Heart right ventricle (tissue), 16 donors: ENCODE data around the gene COL4A2. TPM values are rescaled to one million over a fixed set of nuclear protein-coding genes. Genes with fewer than 3 reads are reported as not detected.
A peak's percentile ranks its signal among the peaks of the same experiment; 100 is the strongest.

Source experiments
- ATAC-seq, 8 donors: fragments of 200-7000 bp; cut with Tn5 transposase; one replicate each; pipeline ENCODE4 v1.9.1; 2020; ENCODE audit warnings: mild to moderate bottlenecking in 8 of 8, moderate library complexity in 8 of 8, moderate number of reproducible peaks in 1 of 8
- DNase-seq, 2 donors: peaks; one replicate each; pipeline ENCODE4 v3.0.0-alpha.2; 2020
- H3K27ac ChIP-seq, 10 donors: fragments of 200-600 bp; sonication (generic) in 2 of 10; one replicate each; pipeline versions ENCODE4 v1.5.0 to v1.8.0; 2020 to 2022; ENCODE audit warnings: mild to moderate bottlenecking in 3 of 10
- H3K27me3 ChIP-seq, 7 donors: fragments of 200-600 bp; one replicate each; pipeline ENCODE4 v1.8.0; 2021 to 2022; ENCODE audit warnings: mild to moderate bottlenecking in 2 of 7
- H3K36me3 ChIP-seq, 9 donors: fragments of 200-600 bp; sonication (generic) in 1 of 9; one replicate each; pipeline versions ENCODE4 v1.5.0 to v1.8.0; 2020 to 2022; ENCODE audit warnings: mild to moderate bottlenecking in 2 of 9
- H3K4me1 ChIP-seq, 9 donors: fragments of 200-600 bp; sonication (generic) in 1 of 9; one replicate each; pipeline versions ENCODE4 v1.5.0 to v1.8.0; 2020 to 2022; ENCODE audit warnings: mild to moderate bottlenecking in 4 of 9
- H3K4me3 ChIP-seq, 10 donors: fragments of 200-600 bp; sonication (generic) in 2 of 10; one replicate each; pipeline versions ENCODE4 v1.5.0 to v1.8.0; 2020 to 2022; ENCODE audit warnings: mild to moderate bottlenecking in 7 of 10, moderate library complexity in 2 of 10
- H3K9me3 ChIP-seq, 11 donors: fragments of 200-600 bp in 10 of 11; sonication (generic) in 2 of 11; one replicate each; pipeline versions ENCODE4 v1.5.0 to v1.8.0; 2013 to 2022; ENCODE audit warnings: mild to moderate bottlenecking in 2 of 11, control low read depth in 1 of 11, moderate library complexity in 1 of 11
- WGBS, 2 donors: extraction: QIAGEN DNeasy Blood & Tissue Kit; methylation state at CpG; one replicate each; pipeline ENCODE4 v1.1.7; 2013; ENCODE audit warnings: inconsistent platforms in 1 of 2; 5-methylcytosine and 5-hydroxymethylcytosine counted together
- intact Hi-C, 10 donors: fragments of 100-400 bp; cut with DNase I; formaldehyde crosslinking; loops; one replicate each; pipeline versions ENCODE4 v1.11.1 to v1.14.2; 2022
- polyA plus RNA-seq, 2 donors: library from polyadenylated mRNA; stranded (reverse); fragments of 200-250 nt; gene quantifications; one replicate each; pipeline ENCODE4 v1.2.3, GENCODE V29; 2013
- total RNA-seq, 10 donors: library from RNA; stranded (reverse); fragmentation: NEBNext Ultra II Directional in 3 of 10; extraction: Animal tissue kit (Norgen Biotek cat#: 25700) in 3 of 10; gene quantifications; one replicate each; pipeline versions ENCODE4 v1.2.1 to v1.2.4, GENCODE V29; 2021 to 2023
- TF ChIP-seq, protein P1 (sequence below), 9 donors: fragments of 200-600 bp; sonication (generic) in 2 of 9; IDR thresholded peaks; one replicate each; pipeline versions ENCODE4 v1.5.0 to v1.8.0; 2021 to 2022; ENCODE audit warnings: antibody characterized with exemption in 9 of 9, mild to moderate bottlenecking in 5 of 9, moderate library complexity in 1 of 9
- donor health status: Arrhythmogenic right ventricular cardiomyopathy.
- donor health status: ischemic (EF 13 %, LVEDD 7.1; RV severe dilation, severe dysfunction).
- donor health status: healthy with polysubstance abuse.
- donor health status: DM: no; HTN: yes; CAD: no.
- donor health status: DM: no; HTN: no; CAD: no.
- donor health status: ischemic (EF 25% LVEDD 6.9; RV normal size, moderate dysfunction).
- donor health status: ischemic (EF 25% LVEDD 5.7; RV mildly dilated, moderate dysfunction).
- donor health status: healthy.
- donor health status: DM: yes; HTN: yes; CAD: no.
- donor health status: Ischemic cardiomyopathy.
- donor health status: ischemic (EF 35%, LVEDD 5.7; RV mildly dilated, moderate dysfunction).
- donor health status: nonischemic (EF 11% LVEDD 7.7; RV severe dilation, severe dysfunction).
- donor health status: DM: yes; HTN: yes; CAD: no.
- donor health status: PGD.
- donor health status: ischemic (EF 29% LVEDD 5.4; RV normal size, mild dysfunction).
- donor health status: nonischemic (EF 23%, LVEDD 6.1; RV moderate dilation, normal function).

The COL4A2 gene
- total and polyA plus RNA-seq, 12 donors, result 81.7 to 301 (median 128) TPM

DNA sequence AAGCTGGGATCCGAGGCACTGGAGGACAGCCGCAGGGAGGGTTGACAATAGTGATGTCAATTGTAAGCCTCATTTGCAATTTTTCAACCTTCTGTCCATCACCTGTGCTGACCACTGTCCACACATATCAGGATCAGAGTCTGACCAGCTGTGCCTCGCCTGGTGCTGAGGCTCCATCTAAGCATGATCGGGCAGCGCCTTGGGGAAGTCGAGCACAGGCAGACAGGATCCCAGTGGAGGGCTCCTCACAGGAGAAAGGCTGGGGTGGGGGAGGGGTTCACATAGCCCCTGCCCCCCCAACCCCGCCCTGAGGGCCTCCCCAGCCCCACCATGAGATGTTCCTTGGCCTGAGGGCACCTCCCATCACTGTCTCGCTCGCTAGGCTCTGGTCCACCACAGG lies 194.1 kb downstream of the COL4A2 start:
- peaks cover 6 to 98% (median 68%) of the 10 kb centered on the region in 9 donors for H3K36me3 ChIP-seq
- H3K4me3 ChIP-seq, result no peak overlapping the region
- no peaks in the 10 kb centered on the region for H3K9me3 ChIP-seq
- H3K27ac ChIP-seq, result no peak overlapping the region
- peaks cover under 1 to 19% (median 8%) of the 10 kb centered on the region in 9 donors for H3K4me1 ChIP-seq
- ATAC-seq, result no peak
- DNase-seq, result no peak
- 96 to 98% methylated on average over 9 of the region's 9 CpGs for WGBS, 2 donors
- H3K27me3 ChIP-seq, result no peaks in the 10 kb centered on the region
- TF ChIP-seq, protein P1, sequence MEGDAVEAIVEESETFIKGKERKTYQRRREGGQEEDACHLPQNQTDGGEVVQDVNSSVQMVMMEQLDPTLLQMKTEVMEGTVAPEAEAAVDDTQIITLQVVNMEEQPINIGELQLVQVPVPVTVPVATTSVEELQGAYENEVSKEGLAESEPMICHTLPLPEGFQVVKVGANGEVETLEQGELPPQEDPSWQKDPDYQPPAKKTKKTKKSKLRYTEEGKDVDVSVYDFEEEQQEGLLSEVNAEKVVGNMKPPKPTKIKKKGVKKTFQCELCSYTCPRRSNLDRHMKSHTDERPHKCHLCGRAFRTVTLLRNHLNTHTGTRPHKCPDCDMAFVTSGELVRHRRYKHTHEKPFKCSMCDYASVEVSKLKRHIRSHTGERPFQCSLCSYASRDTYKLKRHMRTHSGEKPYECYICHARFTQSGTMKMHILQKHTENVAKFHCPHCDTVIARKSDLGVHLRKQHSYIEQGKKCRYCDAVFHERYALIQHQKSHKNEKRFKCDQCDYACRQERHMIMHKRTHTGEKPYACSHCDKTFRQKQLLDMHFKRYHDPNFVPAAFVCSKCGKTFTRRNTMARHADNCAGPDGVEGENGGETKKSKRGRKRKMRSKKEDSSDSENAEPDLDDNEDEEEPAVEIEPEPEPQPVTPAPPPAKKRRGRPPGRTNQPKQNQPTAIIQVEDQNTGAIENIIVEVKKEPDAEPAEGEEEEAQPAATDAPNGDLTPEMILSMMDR (IDR thresholded peaks at IDR 0.05), result no peak
- intact Hi-C loops, result loop anchor here in 1 of 10 donors (10.0 kb wide), 1 partner anchor 64 kb away; the partner anchor contains the start of gene RAB20

DNA sequence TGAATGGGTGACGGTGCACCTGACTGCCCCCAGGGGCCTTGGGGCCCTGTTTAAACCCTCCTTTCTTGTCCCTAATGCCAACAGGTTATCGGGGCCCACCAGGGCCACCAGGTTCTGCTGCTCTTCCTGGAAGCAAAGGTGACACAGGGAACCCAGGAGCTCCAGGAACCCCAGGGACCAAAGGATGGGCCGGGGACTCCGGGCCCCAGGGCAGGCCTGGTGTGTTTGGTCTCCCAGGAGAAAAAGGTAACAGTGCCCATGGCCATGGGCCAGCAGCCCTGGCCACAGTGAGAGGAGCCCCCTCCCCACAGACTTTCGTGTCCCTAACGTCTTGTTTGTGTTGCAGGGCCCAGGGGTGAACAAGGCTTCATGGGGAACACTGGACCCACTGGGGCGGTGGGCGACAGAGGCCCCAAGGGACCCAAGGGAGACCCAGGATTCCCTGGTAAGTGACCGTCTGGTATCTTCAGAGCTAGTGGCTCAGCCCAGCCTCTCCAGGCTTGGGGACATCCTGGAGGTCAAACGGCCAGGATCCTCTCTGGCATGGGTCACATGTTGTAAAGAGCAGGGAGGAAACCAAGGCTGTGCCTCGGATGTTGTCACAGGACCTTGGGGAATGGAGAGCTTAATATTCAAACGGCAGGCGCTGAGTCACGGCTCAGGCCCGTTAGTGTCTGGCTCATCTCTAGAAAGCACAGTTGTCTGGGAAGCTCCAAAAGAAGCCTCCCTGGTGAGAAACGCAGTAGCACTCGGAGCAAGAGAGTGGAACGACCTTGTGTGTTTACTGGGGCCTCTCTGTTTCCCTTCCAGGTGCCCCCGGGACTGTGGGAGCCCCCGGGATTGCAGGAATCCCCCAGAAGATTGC lies 196.2 kb downstream of the COL4A2 start:
- Histone ChIP-seq H3K36me3 (peaks cover 4 to 100% (median 60%) of the 10 kb centered on the region in 9 donors), H3K9me3 (no peaks in the 10 kb centered on the region), H3K4me1 (peaks cover 9 to 40% (median 22%) of the 10 kb centered on the region in 9 donors), H3K27ac (peak overlapping the region in 9 of 10 donors; percentile 29 to 73 (median 50)), H3K27me3 (no peaks in the 10 kb centered on the region), H3K4me3 (no peak overlapping the region)
- TF ChIP-seq, protein P1 (IDR thresholded peaks at IDR 0.05), result no peak
- ATAC-seq (peak in 3 of 8 donors; percentile 5 to 36 (median 7)), DNase-seq (no peak)
- intact Hi-C loops, result loop anchor here in 1 of 10 donors (10.0 kb wide), 1 partner anchor 62 kb away; the partner anchor contains the start of gene RAB20
- 63 to 70% methylated on average over 20 of the region's 20 CpGs for WGBS, 2 donors

DNA sequence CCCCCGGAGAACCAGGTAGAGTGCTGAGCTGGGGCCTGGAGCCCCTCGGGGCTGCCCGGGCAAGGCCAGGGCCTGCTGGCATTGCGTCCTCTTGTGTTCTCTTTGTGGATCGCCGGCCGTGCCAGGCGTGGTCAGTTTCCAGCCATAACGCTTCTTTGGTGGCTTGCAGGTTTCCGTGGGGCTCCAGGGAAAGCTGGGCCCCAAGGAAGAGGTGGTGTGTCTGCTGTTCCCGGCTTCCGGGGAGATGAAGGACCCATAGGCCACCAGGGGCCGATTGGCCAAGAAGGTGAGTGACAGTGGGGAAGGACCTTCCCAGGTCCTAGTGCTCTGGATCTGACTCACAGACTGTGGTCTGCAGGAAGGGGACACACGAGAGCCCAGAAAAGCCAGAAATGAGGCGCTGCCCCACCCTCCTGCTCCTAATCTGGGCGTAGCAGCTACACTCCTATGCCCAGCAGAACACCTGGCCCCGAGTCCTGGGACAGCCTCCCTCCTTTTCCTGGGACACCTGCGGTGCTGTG lies 197.0 kb downstream of the COL4A2 start:
- DNase-seq, result no peak
- Histone ChIP-seq H3K27me3 (no peaks in the 10 kb centered on the region), H3K27ac (peak overlapping the region in 9 of 10 donors; percentile 29 to 73 (median 50)), H3K36me3 (peaks cover 4 to 100% (median 60%) of the 10 kb centered on the region in 9 donors), H3K4me1 (peaks cover 9 to 48% (median 27%) of the 10 kb centered on the region in 9 donors), H3K9me3 (no peaks in the 10 kb centered on the region), H3K4me3 (no peak overlapping the region)
- intact Hi-C loops, result loop anchor here in 1 of 10 donors (10.0 kb wide), 1 partner anchor 61 kb away; the partner anchor contains the start of gene RAB20
- 92 to 95% methylated on average over 18 of the region's 18 CpGs for whole genome bisulfite sequencing, 2 donors
- ATAC-seq, result no peak
- TF ChIP-seq, protein P1 (IDR thresholded peaks at IDR 0.05), result no peak

DNA sequence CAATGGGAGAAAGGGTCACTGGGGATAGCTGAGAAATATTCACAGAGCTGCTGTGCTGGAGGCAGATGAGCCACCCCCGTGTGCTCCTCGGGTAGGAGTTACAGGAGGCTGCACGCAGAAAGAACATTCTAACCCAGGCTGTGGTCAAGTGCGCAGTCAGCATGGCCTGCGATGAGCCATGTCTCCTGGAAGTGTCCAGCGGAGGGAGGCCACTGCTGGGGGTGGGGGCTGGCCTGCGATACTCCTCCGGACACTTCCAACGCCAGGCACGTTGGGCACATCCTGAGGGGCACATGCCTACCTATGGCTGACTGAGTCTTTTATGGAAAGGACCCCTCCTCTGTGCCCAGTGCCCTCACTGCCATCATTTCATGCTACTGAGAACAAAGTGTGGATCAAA lies 198.5 kb downstream of the COL4A2 start:
- DNase-seq, result no peak
- H3K36me3 ChIP-seq, result peaks cover 2 to 100% (median 49%) of the 10 kb centered on the region in 9 donors
- H3K27me3 ChIP-seq, result no peaks in the 10 kb centered on the region
- 89 to 93% methylated on average over 10 of the region's 10 CpGs for WGBS, 2 donors
- no peak overlapping the region for H3K4me3 ChIP-seq
- H3K9me3 ChIP-seq, result no peaks in the 10 kb centered on the region
- ATAC-seq, result no peak
- intact Hi-C loops, result loop anchor here in 5 of 10 donors (5.0 to 10.0 kb wide), 3 partner anchors 52 to 59 kb away; partner anchors contain the start of gene RAB20 (in 4 of the 5)
- H3K4me1 ChIP-seq, result peaks cover 9 to 64% (median 38%) of the 10 kb centered on the region in 9 donors
- TF ChIP-seq, protein P1 (IDR thresholded peaks at IDR 0.05), result no peak
- H3K27ac ChIP-seq, result peak overlapping the region in 4 of 10 donors; percentile 6 to 96 (median 87)
